NCI-H1105 treated with DMSO at 0.1 percent for 48 hours (cell line): Measurements from ENCODE around the gene VAMP7.
"Not testable (repeated sequence)": the region's sequence is repeated elsewhere in the genome, so short reads cannot be mapped to it uniquely, and the experiment has no call there.

Experiments
- DNase-seq: peaks from one replicate; lab custom pipeline; 2025; lab: John Stamatoyannopoulos, UW

VAMP7 gene, protein sequence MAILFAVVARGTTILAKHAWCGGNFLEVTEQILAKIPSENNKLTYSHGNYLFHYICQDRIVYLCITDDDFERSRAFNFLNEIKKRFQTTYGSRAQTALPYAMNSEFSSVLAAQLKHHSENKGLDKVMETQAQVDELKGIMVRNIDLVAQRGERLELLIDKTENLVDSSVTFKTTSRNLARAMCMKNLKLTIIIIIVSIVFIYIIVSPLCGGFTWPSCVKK

GRCh38 chrX:155881158-155881993 is at the start of gene VAMP7:
Gene VAMP7 (plus strand): TSS chrX:155881345. CDS start chrX:155889467, 8,122 bp downstream.
- DNase-seq = peak; percentile 92

- no peak for DNase-seq
Observed at GRCh38 chrX:155841232-155841631, 39.9 kb upstream of the VAMP7 start.

GRCh38 chrX:155851786-155852185 is 29.4 kb upstream of the VAMP7 start:
- not testable (repeated sequence) for DNase-seq

- no peak for DNase-seq
Observed at GRCh38 chrX:155857561-155857960, 23.6 kb upstream of the VAMP7 start.

DNA sequence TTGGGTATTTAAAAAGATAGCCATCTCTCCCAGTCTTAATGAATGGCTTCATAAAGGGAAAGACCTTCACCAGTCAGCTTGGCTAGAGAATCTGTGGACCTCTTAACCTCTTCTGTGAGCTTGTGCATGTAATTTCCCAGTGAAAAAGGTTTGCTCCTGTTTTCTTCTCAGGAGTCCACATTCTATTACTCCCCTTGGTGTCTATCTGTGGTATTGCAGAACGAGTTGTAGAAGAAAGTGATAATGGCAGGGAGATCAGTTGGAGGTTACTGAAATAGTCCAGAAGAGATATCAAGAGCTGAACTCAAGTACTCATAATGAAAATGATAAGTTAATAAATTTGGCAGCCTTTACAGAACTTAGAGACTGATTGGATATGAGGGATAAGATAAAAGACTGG is 16.5 kb upstream of the VAMP7 start:
- DNase-seq = no peak

- DNase-seq = no peak
Observed at GRCh38 chrX:155865193-155865592, 16.0 kb upstream of the VAMP7 start.

- no peak for DNase-seq
Observed at GRCh38 chrX:155867821-155868220, 13.3 kb upstream of the VAMP7 start.

DNA sequence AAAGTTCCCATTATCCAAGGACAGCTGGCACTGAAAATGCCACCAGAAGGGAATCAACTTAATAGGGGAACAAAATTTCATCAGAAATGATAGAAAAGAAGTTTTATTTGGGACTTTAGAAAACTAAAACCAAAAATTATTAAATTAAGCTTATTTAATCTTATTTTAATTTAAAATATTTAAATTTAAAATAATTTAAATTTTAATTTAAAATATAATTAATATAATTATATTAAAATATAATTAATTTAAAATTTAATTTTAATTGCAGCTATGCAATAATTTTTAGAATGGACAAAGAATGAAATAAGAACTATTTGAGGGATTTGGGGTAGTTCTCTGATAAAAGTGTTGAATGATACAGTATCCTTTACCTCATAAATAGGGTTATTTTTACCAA is 10.2 kb upstream of the VAMP7 start:
- no peak for DNase-seq

DNA sequence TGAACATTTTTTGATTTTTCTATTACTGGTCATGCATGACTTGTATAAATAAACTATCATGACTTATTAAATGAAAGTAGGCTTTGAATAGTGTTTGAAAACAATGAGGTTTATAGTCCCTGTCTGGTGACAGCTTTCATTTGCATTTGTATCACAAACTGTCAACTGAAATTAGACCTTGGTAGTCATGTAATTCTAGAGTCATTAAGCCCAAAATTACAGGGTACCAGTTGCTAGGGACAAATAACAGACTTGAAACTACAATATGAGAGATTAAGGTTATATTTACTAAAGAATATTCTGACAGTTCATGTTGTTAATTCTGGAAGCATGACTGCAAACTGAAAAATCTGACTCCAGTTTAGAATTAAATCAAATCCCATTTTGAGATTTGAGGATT is 9.2 kb upstream of the VAMP7 start:
- peak; percentile 18 for DNase-seq

DNA sequence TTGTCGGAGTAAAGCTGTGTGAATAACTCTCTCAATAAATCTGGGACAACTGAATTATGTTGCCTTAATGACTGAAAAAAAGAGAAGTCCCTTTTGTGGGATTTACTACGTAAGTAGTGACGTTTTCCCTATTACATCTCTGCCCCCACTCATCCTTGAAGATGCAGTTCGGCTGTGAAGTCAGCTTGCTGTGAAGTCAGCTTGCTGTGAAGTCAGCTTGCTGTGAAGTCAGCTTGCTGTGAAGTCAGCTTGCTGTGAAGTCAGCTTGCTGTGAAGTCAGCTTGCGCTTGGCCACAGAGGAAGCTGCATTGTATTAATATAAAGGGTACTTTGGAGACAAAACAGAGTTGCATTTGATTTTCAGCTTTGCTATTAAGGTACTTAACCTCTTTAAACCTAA is 8.0 kb upstream of the VAMP7 start:
- no peak for DNase-seq

- no peak for DNase-seq
Observed at GRCh38 chrX:155874571-155875244, 6.4 kb upstream of the VAMP7 start.

DNA sequence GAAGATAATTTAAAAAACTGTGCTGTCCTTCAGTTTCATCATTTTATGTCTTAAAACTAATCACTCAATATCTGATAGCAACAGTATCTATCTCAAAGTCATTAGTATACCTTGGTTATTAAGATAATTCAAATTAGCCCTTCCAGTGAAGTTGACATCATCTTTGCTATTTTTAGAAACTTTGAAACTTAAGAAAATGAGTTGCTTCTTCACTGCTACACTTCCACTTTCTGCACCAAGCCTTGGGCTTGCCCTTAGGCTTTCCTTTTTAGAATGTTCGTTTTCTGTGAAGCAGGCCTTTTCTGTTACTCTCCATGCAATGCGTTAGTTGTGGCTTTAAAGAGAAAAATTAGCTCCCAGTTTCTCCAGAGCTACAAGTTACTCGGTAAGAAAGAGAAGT is 4.4 kb upstream of the VAMP7 start:
- DNase-seq = no peak

GRCh38 chrX:155877288-155877687 is 3.9 kb upstream of the VAMP7 start:
- no peak for DNase-seq

GRCh38 chrX:155880586-155881157 is 473 bp upstream of the VAMP7 start:
- DNase-seq = peak; percentile 49

GRCh38 chrX:155886409-155886808 is 5.3 kb downstream of the VAMP7 start:
- no peak for DNase-seq

DNA sequence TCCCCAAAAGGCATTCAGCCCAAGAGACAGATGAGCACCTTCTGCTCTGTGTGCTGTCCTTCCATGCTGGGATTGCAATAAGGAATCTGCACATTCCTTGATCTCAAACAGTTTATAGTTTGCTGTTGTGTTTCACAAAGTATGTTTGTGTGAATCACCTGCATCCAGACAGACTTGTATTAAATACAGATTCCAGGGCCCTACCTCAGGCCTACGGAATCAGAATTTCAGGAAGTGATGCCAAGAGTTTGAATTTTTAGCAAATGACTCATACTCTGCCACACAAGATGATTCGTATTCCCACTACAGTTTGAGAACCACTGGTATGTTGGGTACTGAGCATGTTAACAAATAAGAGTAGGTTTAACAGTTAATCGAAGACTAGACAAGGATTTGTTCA is 7.0 kb downstream of the VAMP7 start:
- no peak for DNase-seq

GRCh38 chrX:155889328-155889727 is 8.2 kb downstream of the VAMP7 start:
- DNase-seq = no peak

DNA sequence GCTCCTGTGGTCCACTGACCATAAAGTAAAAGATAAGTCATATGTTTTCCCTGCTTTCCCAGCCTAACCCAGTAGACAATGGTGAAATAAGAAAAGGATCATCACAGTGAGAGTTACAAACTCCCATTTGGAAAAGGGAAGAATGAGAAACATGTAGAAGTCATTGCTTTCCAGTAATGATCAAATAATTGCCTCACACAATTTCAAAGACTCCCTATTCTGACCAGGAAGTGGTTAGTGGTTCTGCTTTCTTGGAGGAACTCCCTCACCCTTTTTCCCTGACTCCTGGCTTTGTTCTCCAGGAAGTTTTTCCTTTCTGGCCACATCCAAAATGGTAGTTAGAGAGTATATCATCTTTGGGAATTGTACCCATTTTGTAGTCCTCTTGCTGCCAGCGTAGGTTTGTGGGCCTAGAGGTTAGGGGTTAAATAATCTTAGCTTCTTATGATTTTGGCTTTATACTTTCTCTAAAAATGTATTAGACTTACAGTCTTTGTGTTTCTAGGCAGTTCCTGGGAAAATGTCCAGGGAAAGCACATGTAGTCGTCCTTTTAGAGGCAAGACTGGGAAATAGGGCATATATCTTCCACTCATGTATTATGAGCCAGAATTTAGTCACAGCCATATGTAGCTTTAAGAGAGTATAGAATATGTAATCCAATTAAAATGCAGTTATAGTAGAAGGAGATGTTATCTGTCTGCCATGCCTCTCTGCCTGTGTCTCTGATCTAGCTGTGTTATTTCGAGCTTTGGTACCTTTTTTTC is 10.5 kb downstream of the VAMP7 start:
- no peak for DNase-seq

DNA sequence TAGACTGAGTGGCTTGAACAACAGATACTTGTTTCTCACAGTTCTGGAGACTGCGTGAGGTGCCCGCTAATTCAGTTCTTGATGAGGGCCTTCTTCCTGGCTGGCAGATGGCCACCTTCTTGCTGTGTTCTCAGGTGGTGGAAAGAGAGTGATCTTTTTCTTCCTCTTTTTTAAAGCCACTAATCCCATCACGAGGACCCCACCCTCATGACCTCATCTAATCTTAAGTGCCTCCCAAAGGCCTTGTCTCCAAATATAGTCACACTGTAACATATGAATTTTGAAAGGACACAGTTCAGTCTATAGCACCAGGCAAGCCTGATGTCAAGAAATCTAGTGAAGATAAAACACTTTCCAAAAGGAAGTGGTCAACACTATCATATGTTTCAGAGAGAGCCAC is 12.4 kb downstream of the VAMP7 start:
- DNase-seq = no peak

DNA sequence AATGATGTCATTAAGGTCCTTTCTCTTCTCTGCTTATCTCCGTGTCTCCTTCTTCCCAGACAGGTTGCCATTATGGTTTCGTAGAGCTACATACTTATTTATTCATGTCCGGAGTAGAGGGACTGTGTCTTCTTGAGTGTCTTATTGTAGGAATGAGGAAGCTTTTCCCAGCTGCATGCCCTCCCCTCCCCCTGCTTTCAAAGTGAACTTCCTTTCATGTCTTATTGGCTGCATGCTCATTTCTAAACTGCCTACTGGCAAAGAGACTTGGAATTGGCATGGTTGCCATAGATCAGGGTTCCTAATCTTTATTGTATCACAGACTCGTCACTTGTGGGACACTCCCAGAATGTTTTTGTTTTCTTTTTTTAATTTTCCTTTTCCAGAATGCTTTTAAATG is 15.4 kb downstream of the VAMP7 start:
- DNase-seq = no peak

GRCh38 chrX:155899366-155899765 is 18.2 kb downstream of the VAMP7 start:
- DNase-seq = no peak

DNA sequence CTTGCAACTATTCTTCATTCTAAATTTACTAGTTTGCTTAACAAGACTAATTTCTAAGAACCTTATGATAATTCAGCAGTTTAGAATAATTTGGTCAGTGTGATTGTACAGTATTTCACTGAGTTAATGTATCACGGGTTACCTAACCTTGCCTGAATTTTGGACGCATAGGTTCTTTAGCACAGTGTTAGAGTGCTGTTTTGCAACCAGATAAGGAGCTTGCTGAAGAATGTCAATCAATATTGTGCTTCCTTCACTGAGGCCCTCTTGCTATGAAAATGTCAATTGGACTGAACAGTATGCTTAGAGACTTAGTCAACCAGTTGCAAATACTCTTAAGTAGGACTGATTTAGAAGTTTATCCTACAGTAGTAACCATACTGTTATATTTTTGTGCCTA is 19.6 kb downstream of the VAMP7 start:
- DNase-seq = no peak
